Kidney epithelial cell (primary cell): ENCODE measurements around the gene DCDC2. TPM values are rescaled to one million over a fixed set of nuclear protein-coding genes. Genes with fewer than 3 reads are reported as not detected.
A peak's percentile ranks its signal among the peaks of the same experiment; 100 is the strongest.
"Not testable (repeated sequence)": the region's sequence is repeated elsewhere in the genome, so short reads cannot be mapped to it uniquely, and the experiment has no call there.

Experiments
- DNase-seq: peaks from one replicate; pipeline ENCODE4 v3.0.0-alpha.2; 2010; ENCODE audit warnings: low read depth
- H3K27me3 ChIP-seq: 2 replicates; pipeline ENCODE4 v1.6.0; 2011; ENCODE audit warnings: low read length; ENCODE audit not compliant: control insufficient read depth, insufficient read depth
- H3K36me3 ChIP-seq: 2 replicates; pipeline ENCODE4 v1.5.1; 2011; ENCODE audit warnings: low read length; ENCODE audit not compliant: control insufficient read depth, insufficient read depth
- H3K4me3 ChIP-seq: 2 replicates; pipeline ENCODE4 v1.5.1; 2011; ENCODE audit warnings: low read depth, mild to moderate bottlenecking, control low read depth, low read length
- CTCF ChIP-seq: IDR thresholded peaks from 2 replicates; pipeline ENCODE4 v1.5.1; 2011; ENCODE audit warnings: mild to moderate bottlenecking, moderate library complexity, low read length, control low read depth, inconsistent platforms; ENCODE audit not compliant: insufficient read depth, poor library complexity, severe bottlenecking
- total RNA-seq: library from RNA; depleted of rRNA; stranded (reverse); fragments of >200 nt; gene quantifications from 2 replicates; pipeline ENCODE4 v1.2.3, GENCODE V29; 2015

DCDC2 gene
- total RNA-seq, 1 donor from 2014 or later, result 43.9 TPM

GRCh38 chr6:24378473-24379097, 20.7 kb upstream of the DCDC2 start:
- Histone ChIP-seq H3K27me3 (no peaks in the 10 kb centered on the region), H3K36me3 (no peaks in the 10 kb centered on the region), H3K4me3 (no peak overlapping the region)
- DNase-seq, result no peak
- TF ChIP-seq CTCF, result no peak

- no peak overlapping the region for H3K4me3 ChIP-seq
- no peaks in the 10 kb centered on the region for H3K27me3 ChIP-seq
- H3K36me3 ChIP-seq, result no peaks in the 10 kb centered on the region
- TF ChIP-seq CTCF, result no peak
- DNase-seq, result no peak
These were observed 19.0 kb upstream of the DCDC2 start for GRCh38 chr6:24376871-24377270.

GRCh38 chr6:24374612-24375011, 16.8 kb upstream of the DCDC2 start:
- H3K27me3 ChIP-seq, result no peaks in the 10 kb centered on the region
- DNase-seq, result no peak
- no peak for TF ChIP-seq CTCF
- H3K36me3 ChIP-seq, result no peaks in the 10 kb centered on the region
- H3K4me3 ChIP-seq, result no peak overlapping the region

- not testable (repeated sequence) for H3K27me3 ChIP-seq, H3K4me3 ChIP-seq, H3K36me3 ChIP-seq, DNase-seq
These were observed 7.3 kb upstream of the DCDC2 start for GRCh38 chr6:24365103-24365633.

GRCh38 chr6:24362363-24362762, 4.5 kb upstream of the DCDC2 start:
- not testable (repeated sequence) for H3K27me3 ChIP-seq, DNase-seq, H3K4me3 ChIP-seq, H3K36me3 ChIP-seq

- peak overlapping the region; percentile 9 for H3K4me3 ChIP-seq
- peak; percentile 92 for TF ChIP-seq CTCF
- peak; percentile 97 for DNase-seq
- H3K36me3 ChIP-seq, result no peaks in the 10 kb centered on the region
- no peaks in the 10 kb centered on the region for H3K27me3 ChIP-seq
These were observed 2.0 kb upstream of the DCDC2 start for GRCh38 chr6:24359640-24360454.
